Breast epithelium (tissue), 4 donors: ENCODE results near the gene PKIG. TPM values are rescaled to one million over a fixed set of nuclear protein-coding genes. Genes with fewer than 3 reads are reported as not detected.

Experiments
- DNase-seq, 2 donors: peaks; one replicate each; pipeline ENCODE4 v3.0.0-alpha.2; 2019; ENCODE audit warnings: low spot score in 2 of 2
- H3K27ac ChIP-seq, 2 donors: fragments of 200-600 bp; sonication (generic) in 1 of 2; one replicate each; pipeline ENCODE4 v1.5.1; 2016 to 2019; ENCODE audit warnings: mild to moderate bottlenecking in 1 of 2
- H3K27me3 ChIP-seq, 2 donors: fragments of 200-600 bp; sonication (generic) in 1 of 2; one replicate each; pipeline versions ENCODE4 v1.5.1 to v1.6.0; 2017 to 2019; ENCODE audit warnings: control low read depth in 1 of 2, mild to moderate bottlenecking in 1 of 2
- H3K36me3 ChIP-seq: fragments of 200-600 bp; one replicate; pipeline ENCODE4 v1.5.1; 2019
- H3K4me1 ChIP-seq, 2 donors: fragments of 200-600 bp; sonication (generic); one replicate each; pipeline ENCODE4 v1.5.1; 2016 to 2019; ENCODE audit warnings: control low read depth in 1 of 2
- H3K4me3 ChIP-seq, 3 donors: fragments of 200-600 bp; sonication (generic); 1 replicate in 2 of 3; 2 replicates in 1 of 3; pipeline ENCODE4 v1.5.1; 2016 to 2019; ENCODE audit warnings: mild to moderate bottlenecking in 3 of 3, moderate library complexity in 2 of 3
- H3K9me3 ChIP-seq, 2 donors: fragments of 200-600 bp; sonication (generic) in 1 of 2; one replicate each; pipeline ENCODE4 v1.5.1; 2016 to 2019; ENCODE audit warnings: control low read depth in 1 of 2
- POLR2A ChIP-seq: fragments of 450-650 bp; IDR thresholded peaks from one replicate; pipeline ENCODE4 v1.6.1; 2016; ENCODE audit warnings: antibody characterized with exemption, mild to moderate bottlenecking, moderate library complexity
- POLR2AphosphoS5 ChIP-seq, 3 donors: sonication (generic); formaldehyde crosslinking; IDR thresholded peaks; one replicate each; pipeline ENCODE4 v1.6.1; 2017; ENCODE audit warnings: antibody characterized with exemption in 3 of 3
- intact Hi-C: fragments of 100-400 bp; cut with DNase I; formaldehyde crosslinking; loops from one replicate; pipeline ENCODE4 v1.15.1; 2023; ENCODE audit warnings: low total_unique reads
- total RNA-seq, 3 donors: library from RNA; depleted of rRNA; stranded (reverse); fragments of >200 nt; gene quantifications; one replicate each; pipeline ENCODE4 v1.1.0, GENCODE V29; 2016
- TF ChIP-seq, protein P1 (sequence below), 3 donors: fragments of 450-650 bp; IDR thresholded peaks; one replicate each; pipeline ENCODE4 v1.5.1; 2016 to 2017; ENCODE audit warnings: antibody characterized with exemption in 3 of 3, mild to moderate bottlenecking in 3 of 3, moderate library complexity in 3 of 3

Gene PKIG
- total RNA-seq, 3 donors from 2014 or later: 59.9 to 102 (median 99.1) TPM

DNA sequence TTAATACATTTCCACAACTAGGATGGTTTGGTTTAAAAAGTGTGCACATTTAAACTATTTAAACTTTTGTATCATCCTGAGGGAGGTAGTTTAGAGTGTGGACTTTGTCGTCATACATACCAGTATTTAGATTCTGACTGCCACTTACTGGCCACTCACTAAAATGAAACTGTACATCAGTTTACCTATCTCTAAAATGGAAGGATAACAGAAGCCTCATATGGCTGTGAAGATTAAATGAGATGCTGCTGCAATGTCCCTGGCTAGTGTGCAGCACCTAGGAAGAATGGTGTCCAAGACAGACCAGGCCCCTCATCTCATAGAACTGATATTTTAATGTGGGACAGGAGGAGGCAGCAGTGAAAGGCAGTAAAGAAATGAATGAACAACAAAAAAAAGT is 12.0 kb upstream of the PKIG start:
- Histone ChIP-seq H3K27me3 (no peaks in the 10 kb centered on the region), H3K4me1 (peaks cover 6 to 17% of the 10 kb centered on the region in 2 donors), H3K27ac (no peak overlapping the region), H3K36me3 (no peaks in the 10 kb centered on the region), H3K9me3 (no peaks in the 10 kb centered on the region), H3K4me3 (no peak overlapping the region)
- TF ChIP-seq, protein P1, sequence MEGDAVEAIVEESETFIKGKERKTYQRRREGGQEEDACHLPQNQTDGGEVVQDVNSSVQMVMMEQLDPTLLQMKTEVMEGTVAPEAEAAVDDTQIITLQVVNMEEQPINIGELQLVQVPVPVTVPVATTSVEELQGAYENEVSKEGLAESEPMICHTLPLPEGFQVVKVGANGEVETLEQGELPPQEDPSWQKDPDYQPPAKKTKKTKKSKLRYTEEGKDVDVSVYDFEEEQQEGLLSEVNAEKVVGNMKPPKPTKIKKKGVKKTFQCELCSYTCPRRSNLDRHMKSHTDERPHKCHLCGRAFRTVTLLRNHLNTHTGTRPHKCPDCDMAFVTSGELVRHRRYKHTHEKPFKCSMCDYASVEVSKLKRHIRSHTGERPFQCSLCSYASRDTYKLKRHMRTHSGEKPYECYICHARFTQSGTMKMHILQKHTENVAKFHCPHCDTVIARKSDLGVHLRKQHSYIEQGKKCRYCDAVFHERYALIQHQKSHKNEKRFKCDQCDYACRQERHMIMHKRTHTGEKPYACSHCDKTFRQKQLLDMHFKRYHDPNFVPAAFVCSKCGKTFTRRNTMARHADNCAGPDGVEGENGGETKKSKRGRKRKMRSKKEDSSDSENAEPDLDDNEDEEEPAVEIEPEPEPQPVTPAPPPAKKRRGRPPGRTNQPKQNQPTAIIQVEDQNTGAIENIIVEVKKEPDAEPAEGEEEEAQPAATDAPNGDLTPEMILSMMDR (IDR thresholded peaks at IDR 0.05): no peak
- TF ChIP-seq POLR2AphosphoS5 (IDR thresholded peaks at IDR 0.05) (no peak), POLR2A (no peak)
- intact Hi-C loops: no loop called here
- no peak for DNase-seq

DNA sequence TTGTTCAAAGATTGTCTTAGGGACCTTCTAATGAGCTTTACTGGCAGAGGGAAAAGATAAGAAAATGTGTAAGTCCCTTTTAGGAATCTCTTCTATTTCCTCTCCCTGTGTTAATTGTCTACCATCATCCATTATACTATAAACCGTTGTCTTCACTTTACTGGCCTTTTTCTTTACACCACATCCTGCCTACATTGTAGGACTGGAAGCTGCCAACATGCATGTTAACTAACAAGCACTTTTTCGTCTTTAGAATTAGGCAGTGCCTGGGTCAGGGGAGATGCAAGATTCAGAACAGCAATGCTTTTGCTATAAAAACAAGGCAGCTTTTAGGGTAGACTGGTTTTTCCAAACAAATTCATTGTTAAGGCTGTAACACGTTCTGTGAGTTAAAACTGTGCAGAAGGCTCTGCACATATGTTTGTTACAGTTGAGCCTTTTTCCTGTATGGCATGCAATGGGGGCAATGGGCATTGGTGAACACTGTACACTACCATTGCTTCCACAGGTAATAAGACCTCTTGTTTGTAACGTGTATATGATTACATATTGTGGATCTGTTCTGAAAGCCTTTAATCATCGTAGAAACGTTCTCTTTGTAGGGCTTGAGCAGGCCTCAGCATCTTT is 10.9 kb upstream of the PKIG start:
- Histone ChIP-seq H3K4me1 (peaks cover 6 to 17% of the 10 kb centered on the region in 2 donors), H3K36me3 (no peaks in the 10 kb centered on the region), H3K27me3 (no peaks in the 10 kb centered on the region), H3K9me3 (no peaks in the 10 kb centered on the region), H3K27ac (peak overlapping the region; percentile 75 to 85), H3K4me3 (no peak overlapping the region)
- intact Hi-C loops: no loop called here
- no peak for DNase-seq
- TF ChIP-seq, protein P1 (IDR thresholded peaks at IDR 0.05): no peak
- TF ChIP-seq POLR2A: no peak

DNA sequence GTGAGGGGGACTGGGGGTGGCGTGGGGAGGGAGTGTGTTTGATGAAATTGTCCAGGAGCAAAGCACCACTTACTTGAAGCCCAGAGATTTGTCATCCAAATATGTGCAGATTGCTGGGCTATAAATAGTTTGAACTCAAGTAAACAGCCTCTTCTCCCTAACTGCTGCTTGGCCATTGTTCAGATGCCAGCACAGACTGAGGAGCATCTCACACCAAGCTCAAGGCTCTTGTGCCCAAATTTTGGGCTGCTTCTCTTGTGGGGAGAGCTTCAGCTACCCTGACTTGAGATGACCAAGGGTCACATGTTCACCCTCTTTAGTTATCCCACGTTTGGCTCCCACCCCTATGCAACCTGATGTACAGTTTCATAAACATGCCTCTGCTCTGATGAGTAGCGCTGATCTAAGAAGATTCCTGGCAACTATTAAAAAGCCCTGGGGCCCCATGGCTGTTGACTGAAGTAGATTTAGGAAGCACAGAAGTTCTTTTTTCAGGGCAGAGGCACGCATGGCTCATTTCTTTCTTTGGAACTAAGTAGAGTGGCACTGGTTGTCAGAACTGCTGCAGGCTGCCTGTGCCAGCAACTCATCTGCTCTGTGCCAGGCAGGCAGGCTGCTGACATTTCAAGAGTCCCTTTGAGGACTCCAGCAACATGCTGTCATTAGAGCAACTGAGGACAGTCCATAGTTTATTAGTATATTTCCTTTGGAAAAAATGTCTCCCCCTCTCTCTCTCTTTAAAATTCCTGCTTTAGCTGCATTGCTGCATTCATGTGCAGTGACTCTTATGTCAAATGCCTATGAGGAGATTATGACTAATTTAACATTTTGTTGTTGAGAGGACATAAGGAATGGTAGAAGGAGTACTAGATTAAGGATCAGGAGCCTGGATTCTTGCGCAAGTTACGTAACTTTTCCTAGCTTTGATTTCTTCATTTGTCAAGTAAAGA is 9.6 kb upstream of the PKIG start:
- intact Hi-C loops: no loop called here
- peaks cover 6 to 17% of the 10 kb centered on the region in 2 donors for H3K4me1 ChIP-seq
- no peaks in the 10 kb centered on the region for H3K27me3 ChIP-seq
- peak; percentile 54 to 73 for DNase-seq
- TF ChIP-seq POLR2AphosphoS5 (IDR thresholded peaks at IDR 0.05) (peak in 2 of 3 donors; percentile 22 to 50), POLR2A (no peak)
- TF ChIP-seq, protein P1 (IDR thresholded peaks at IDR 0.05): no peak
- H3K9me3 ChIP-seq: no peaks in the 10 kb centered on the region
- H3K36me3 ChIP-seq: no peaks in the 10 kb centered on the region
- H3K4me3 ChIP-seq: peak overlapping the region in 1 of 3 donors; percentile 19
- peak overlapping the region; percentile 75 to 85 for H3K27ac ChIP-seq

DNA sequence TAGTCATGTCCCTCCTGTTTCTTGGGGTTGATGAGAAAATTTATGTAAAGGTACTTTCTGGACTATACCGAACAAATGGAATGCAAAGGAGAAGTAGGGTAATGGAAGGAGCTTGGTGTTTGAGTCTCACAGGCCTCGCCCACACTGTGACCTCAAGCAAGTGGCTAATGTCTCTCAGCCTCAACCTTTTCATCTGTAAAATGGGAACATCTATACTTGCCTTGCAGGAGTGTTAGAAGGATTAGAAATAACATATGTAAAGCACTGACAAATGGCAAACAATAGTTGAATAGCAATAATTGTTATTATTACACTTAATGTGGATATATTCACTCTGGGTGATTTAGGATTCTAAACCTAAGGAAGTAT is 8.9 kb upstream of the PKIG start:
- Histone ChIP-seq H3K36me3 (no peaks in the 10 kb centered on the region), H3K27me3 (no peaks in the 10 kb centered on the region), H3K4me1 (peaks cover 6 to 17% of the 10 kb centered on the region in 2 donors), H3K9me3 (no peaks in the 10 kb centered on the region), H3K4me3 (no peak overlapping the region), H3K27ac (peak overlapping the region; percentile 75 to 85)
- TF ChIP-seq POLR2AphosphoS5 (IDR thresholded peaks at IDR 0.05): no peak
- TF ChIP-seq POLR2A: no peak
- TF ChIP-seq, protein P1 (IDR thresholded peaks at IDR 0.05): no peak
- no peak for DNase-seq
- intact Hi-C loops: no loop called here

DNA sequence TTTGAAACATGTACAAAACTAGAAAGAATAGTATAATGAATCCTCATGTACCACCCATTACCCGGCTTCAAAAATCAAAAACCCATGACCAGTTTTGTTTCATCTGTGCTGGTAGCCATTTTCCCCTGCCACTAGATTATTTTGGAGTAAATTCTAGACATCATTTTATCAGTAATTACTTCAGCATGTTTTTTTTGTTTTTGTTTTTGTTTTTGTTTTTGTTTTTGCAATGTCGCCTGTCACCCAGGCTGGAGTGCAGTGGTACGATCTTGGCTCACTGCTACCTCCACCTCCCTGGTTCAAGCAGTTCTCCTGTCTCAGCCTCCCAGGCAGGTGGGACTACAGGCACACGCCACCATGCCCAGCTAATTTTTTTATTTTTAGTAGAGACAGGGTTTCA is 8.0 kb upstream of the PKIG start:
- intact Hi-C loops: no loop called here
- Histone ChIP-seq H3K4me3 (no peak overlapping the region), H3K36me3 (no peaks in the 10 kb centered on the region), H3K9me3 (no peaks in the 10 kb centered on the region), H3K27ac (no peak overlapping the region), H3K27me3 (no peaks in the 10 kb centered on the region), H3K4me1 (peaks cover 6 to 17% of the 10 kb centered on the region in 2 donors)
- TF ChIP-seq, protein P1 (IDR thresholded peaks at IDR 0.05): no peak
- TF ChIP-seq POLR2A (no peak), POLR2AphosphoS5 (IDR thresholded peaks at IDR 0.05) (no peak)
- DNase-seq: no peak
